Spleen (tissue), 11 donors: ENCODE measurements around the gene SUN5. TPM values are rescaled to one million over a fixed set of nuclear protein-coding genes. Genes with fewer than 3 reads are reported as not detected.

Experiments used
- DNase-seq: peaks from one replicate; pipeline ENCODE4 v3.0.0-alpha.2; 2020
- H3K27ac ChIP-seq, 8 donors: fragments of 200-600 bp; sonication (generic) in 7 of 8; 1 replicate in 4 of 8; 2 replicates in 4 of 8; pipeline versions ENCODE4 v1.5.0 to v1.8.0; 2016 to 2021; ENCODE audit warnings: inconsistent platforms in 4 of 8, mild to moderate bottlenecking in 4 of 8, moderate library complexity in 1 of 8
- H3K27me3 ChIP-seq, 7 donors: fragments of 200-600 bp; sonication (generic) in 6 of 7; replicated peaks in 1 of 7; 1 replicate in 4 of 7; 2 replicates in 3 of 7; pipeline versions ENCODE4 v1.5.0 to v1.8.0; 2016 to 2021; ENCODE audit warnings: inconsistent platforms in 3 of 7, mild to moderate bottlenecking in 1 of 7
- H3K36me3 ChIP-seq, 6 donors: fragments of 200-600 bp; sonication (generic) in 5 of 6; 1 replicate in 4 of 6; 2 replicates in 2 of 6; pipeline versions ENCODE4 v1.5.0 to v1.8.0; 2016 to 2021; ENCODE audit warnings: inconsistent platforms in 2 of 6
- H3K4me1 ChIP-seq, 6 donors: fragments of 200-600 bp; sonication (generic) in 5 of 6; 1 replicate in 3 of 6; 2 replicates in 3 of 6; pipeline versions ENCODE4 v1.5.0 to v1.8.0; 2016 to 2021; ENCODE audit warnings: inconsistent platforms in 3 of 6
- H3K4me3 ChIP-seq, 8 donors: fragments of 200-600 bp; sonication (generic) in 7 of 8; 1 replicate in 4 of 8; 2 replicates in 4 of 8; pipeline versions ENCODE4 v1.5.0 to v1.8.0; 2016 to 2021; ENCODE audit warnings: inconsistent platforms in 4 of 8, mild to moderate bottlenecking in 4 of 8, moderate library complexity in 2 of 8
- H3K9me3 ChIP-seq, 8 donors: fragments of 200-600 bp; sonication (generic) in 7 of 8; 1 replicate in 4 of 8; 2 replicates in 4 of 8; pipeline versions ENCODE4 v1.5.0 to v1.8.0; 2016 to 2021; ENCODE audit warnings: inconsistent platforms in 4 of 8
- POLR2A ChIP-seq, 3 donors: fragments of 450-650 bp; IDR thresholded peaks; one replicate each; pipeline ENCODE4 v1.5.1; 2017; ENCODE audit warnings: antibody characterized with exemption in 3 of 3, mild to moderate bottlenecking in 1 of 3
- POLR2AphosphoS5 ChIP-seq, 3 donors: sonication (generic); formaldehyde crosslinking; IDR thresholded peaks; one replicate each; pipeline ENCODE4 v1.5.1; 2017; ENCODE audit warnings: antibody characterized with exemption in 3 of 3
- WGBS, 5 donors: extraction: QIAGEN DNeasy Blood & Tissue Kit in 3 of 5; methylation state at CpG; one replicate each; pipeline versions ENCODE4 v1.1.5 to v1.1.7; 2013 to 2018; 5-methylcytosine and 5-hydroxymethylcytosine counted together
- intact Hi-C: fragments of 100-400 bp; cut with DNase I; formaldehyde crosslinking; loops from one replicate; pipeline ENCODE4 v1.15.0; 2023; ENCODE audit warnings: low total_unique reads
- polyA plus RNA-seq, 3 donors: library from polyadenylated mRNA; stranded (reverse); fragments of 200-250 nt; gene quantifications; one replicate each; pipeline ENCODE4 v1.2.1, GENCODE V29; 2013
- total RNA-seq, 7 donors: library from RNA; depleted of rRNA in 3 of 7; stranded (reverse); fragments of >200 nt in 3 of 7; fragmentation: NEBNext Ultra II Directional in 4 of 7; extraction: Animal tissue kit (Norgen Biotek cat#: 25700) in 4 of 7; gene quantifications; one replicate each; pipeline versions ENCODE4 v1.1.0 to v1.2.1, GENCODE V29; 2016 to 2021
- TF ChIP-seq, protein P1 (sequence below), 11 experiments: fragments of 200-600 bp in 7 of 11; fragments of 450-650 bp in 4 of 11; sonication (generic) in 4 of 11; IDR thresholded peaks in 8 of 11; conservative IDR thresholded peaks in 3 of 11; 1 replicate in 7 of 11; 2 replicates in 4 of 11; pipeline versions ENCODE4 v1.4.0 to v1.8.0; 2016 to 2021; ENCODE audit warnings: antibody characterized with exemption in 11 of 11, inconsistent platforms in 4 of 11, mild to moderate bottlenecking in 1 of 11
- donor health status: healthy with polysubstance abuse.
- donor health status: DM: no; HTN: no; CAD: no; lungs with moderate emphysema.
- donor health status: DM: no; HTN: no; CAD: no.
- donor health status: Bipolar disorder and iron deficiency.
- donor health status: healthy.
- donor health status: DM: no; HTN: no; CAD: no.
- donor health status: DM: yes; HTN: yes; CAD: no.

The SUN5 gene
- total and polyA plus RNA-seq, 10 donors: not detected

DNA sequence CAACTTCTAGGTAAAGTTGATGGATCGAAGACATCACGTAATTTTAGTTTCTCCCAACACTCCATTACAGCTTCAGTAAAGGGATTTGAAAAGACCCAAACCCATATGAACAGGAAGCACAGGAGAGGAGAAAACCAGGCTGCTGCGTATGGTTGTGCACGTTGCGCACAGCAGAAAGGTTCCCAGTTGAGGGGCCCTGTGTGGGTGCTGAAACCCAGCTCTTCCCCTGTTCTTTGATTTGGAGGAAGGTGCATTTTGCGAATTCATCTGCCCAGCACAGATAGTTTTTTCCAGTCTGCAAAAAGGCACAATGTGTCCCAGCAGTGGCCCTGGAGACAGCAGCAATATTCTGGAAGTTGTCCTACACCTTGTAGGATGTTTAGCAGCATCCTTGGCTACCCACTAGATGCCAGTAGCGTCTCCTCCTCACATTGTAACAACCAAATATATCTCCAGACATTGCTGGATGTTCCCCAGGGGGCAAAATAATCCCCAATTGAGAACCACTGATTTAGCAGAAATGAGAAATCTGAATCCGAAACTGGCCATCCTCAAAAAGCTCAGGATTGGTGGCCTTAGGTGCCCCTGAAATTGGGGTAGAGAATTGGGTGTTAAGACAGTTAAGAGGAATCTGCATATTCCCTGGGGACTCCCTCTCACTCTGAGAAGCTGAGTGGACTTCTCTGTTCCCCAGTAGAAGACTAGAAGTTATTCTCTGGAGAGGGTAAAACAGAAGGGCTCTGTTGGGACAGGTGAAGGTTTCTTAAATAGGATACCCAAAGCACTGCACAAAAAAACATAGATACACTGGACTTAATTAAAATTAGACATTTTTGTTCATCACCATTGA is 12.2 kb downstream of the SUN5 start:
- H3K27me3 ChIP-seq: peaks cover 0 to 14% (median 0%) of the 10 kb centered on the region in 7 donors
- no peak overlapping the region for H3K4me3 ChIP-seq
- H3K4me1 ChIP-seq: peaks cover 0 to 14% (median 0%) of the 10 kb centered on the region in 6 donors
- intact Hi-C loops: no loop called here
- H3K27ac ChIP-seq: no peak overlapping the region
- TF ChIP-seq POLR2AphosphoS5 (IDR thresholded peaks at IDR 0.05) (no peak), POLR2A (IDR thresholded peaks at IDR 0.05) (no peak)
- TF ChIP-seq, protein P1, sequence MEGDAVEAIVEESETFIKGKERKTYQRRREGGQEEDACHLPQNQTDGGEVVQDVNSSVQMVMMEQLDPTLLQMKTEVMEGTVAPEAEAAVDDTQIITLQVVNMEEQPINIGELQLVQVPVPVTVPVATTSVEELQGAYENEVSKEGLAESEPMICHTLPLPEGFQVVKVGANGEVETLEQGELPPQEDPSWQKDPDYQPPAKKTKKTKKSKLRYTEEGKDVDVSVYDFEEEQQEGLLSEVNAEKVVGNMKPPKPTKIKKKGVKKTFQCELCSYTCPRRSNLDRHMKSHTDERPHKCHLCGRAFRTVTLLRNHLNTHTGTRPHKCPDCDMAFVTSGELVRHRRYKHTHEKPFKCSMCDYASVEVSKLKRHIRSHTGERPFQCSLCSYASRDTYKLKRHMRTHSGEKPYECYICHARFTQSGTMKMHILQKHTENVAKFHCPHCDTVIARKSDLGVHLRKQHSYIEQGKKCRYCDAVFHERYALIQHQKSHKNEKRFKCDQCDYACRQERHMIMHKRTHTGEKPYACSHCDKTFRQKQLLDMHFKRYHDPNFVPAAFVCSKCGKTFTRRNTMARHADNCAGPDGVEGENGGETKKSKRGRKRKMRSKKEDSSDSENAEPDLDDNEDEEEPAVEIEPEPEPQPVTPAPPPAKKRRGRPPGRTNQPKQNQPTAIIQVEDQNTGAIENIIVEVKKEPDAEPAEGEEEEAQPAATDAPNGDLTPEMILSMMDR (IDR thresholded peaks at IDR 0.05 in 8 of 11, conservative IDR thresholded peaks at IDR 0.05 in 3 of 11): no peak
- 65 to 79% (median 72%) methylated on average over 8 of the region's 8 CpGs for WGBS, 5 donors
- peaks cover 0 to 18% (median 10%) of the 10 kb centered on the region in 8 donors for H3K9me3 ChIP-seq
- no peaks in the 10 kb centered on the region for H3K36me3 ChIP-seq
- DNase-seq: no peak

DNA sequence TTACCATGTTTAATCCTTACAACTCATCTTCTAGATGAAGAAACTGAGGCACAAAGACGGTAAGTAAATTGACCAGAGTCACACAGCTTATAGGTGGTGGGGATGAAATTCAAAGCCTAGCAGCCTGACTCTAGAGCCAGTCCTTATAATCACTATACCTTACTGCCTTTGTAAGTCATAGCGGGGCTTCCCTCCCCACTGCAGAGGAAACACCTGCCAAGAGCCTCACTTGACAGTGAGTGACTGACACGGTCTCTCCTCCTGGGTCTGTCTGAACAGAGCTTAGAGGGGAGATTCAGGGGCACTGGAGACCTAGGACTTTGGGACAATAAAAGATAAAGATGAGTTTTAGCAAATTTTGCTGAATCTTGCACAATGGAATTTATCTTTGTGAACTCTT is 12.8 kb downstream of the SUN5 start:
- DNase-seq: peak; percentile 65
- intact Hi-C loops: no loop called here
- Histone ChIP-seq H3K36me3 (no peaks in the 10 kb centered on the region), H3K27me3 (peaks cover 0 to 14% (median 0%) of the 10 kb centered on the region in 7 donors), H3K4me3 (no peak overlapping the region), H3K4me1 (peaks cover 0 to 14% (median 0%) of the 10 kb centered on the region in 6 donors), H3K27ac (no peak overlapping the region), H3K9me3 (peaks cover 0 to 18% (median 10%) of the 10 kb centered on the region in 8 donors)
- TF ChIP-seq, protein P1 (IDR thresholded peaks at IDR 0.05 in 8 of 11, conservative IDR thresholded peaks at IDR 0.05 in 3 of 11): no peak
- TF ChIP-seq POLR2AphosphoS5 (IDR thresholded peaks at IDR 0.05): no peak
- no peak for TF ChIP-seq POLR2A (IDR thresholded peaks at IDR 0.05)
- WGBS, 5 donors: 31 to 51% (median 42%) methylated on average over 3 of the region's 3 CpGs

DNA sequence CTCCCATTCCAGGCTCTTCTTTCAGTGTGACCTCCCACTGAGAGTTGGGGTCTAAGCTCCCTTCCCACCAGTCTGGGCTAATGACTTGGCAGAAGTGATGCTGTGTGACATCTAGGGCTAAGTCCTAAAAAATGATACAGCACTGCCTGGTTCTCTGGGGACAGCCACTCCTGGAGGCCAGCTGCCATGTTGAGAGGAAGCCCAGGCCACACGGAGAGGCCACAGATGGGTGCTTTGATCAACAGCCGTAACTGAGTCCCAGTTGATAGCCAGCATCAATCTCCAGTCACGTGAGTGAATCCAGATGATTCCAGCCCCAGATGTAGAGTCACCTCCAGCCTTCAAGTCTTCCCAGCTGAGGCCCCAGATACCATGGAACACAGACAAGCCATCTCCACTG is 13.8 kb downstream of the SUN5 start:
- DNase-seq: no peak
- H3K36me3 ChIP-seq: no peaks in the 10 kb centered on the region
- WGBS, 5 donors: 75 to 87% (median 82%) methylated on average over 3 of the region's 3 CpGs
- H3K4me1 ChIP-seq: peaks cover 0 to 14% (median 0%) of the 10 kb centered on the region in 6 donors
- intact Hi-C loops: no loop called here
- TF ChIP-seq POLR2A (IDR thresholded peaks at IDR 0.05): no peak
- TF ChIP-seq POLR2AphosphoS5 (IDR thresholded peaks at IDR 0.05): no peak
- H3K9me3 ChIP-seq: peaks cover 0 to 10% (median 7%) of the 10 kb centered on the region in 8 donors
- H3K4me3 ChIP-seq: no peak overlapping the region
- no peak overlapping the region for H3K27ac ChIP-seq
- H3K27me3 ChIP-seq: peaks cover 0 to 14% (median 0%) of the 10 kb centered on the region in 7 donors

DNA sequence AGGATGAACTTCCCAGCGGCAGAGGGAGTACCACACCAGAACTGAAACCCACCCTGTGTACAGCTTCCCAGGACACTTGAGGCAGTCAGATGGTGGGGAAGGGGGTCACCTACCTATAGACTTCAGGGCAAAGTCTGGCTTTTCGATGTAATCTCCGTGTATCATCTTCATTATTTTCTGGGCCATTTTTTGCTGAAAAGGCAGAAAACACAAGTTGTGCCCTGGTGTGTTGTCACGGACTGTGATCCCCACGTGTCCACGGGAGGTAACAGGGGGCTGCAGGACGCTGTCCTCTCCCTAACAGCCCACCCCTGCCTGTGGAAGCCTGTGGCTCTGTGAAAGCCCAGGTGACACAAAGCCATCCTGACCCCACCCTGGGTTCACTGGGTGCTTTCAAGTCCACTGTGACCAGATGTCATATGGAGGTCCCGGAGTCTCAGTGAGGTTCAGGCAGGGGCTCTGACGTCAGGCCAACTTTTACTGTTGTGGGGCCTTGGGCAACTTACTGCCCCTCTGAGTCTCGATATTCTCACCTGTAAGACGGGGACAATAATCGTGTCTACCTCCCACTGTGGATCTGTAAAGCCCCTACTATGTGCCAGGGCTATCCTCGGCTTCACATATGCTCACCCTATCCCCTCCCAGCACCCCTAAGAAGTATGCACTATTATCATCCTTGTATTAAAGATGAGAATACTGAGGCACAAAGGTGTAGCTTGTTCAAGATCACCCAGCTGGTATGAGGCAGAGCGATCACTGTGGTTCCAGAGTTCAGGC is 14.5 kb downstream of the SUN5 start:
- 89 to 94% (median 91%) methylated on average over 14 of the region's 14 CpGs for WGBS, 5 donors
- H3K4me3 ChIP-seq: no peak overlapping the region
- peak; percentile 48 for DNase-seq
- H3K4me1 ChIP-seq: peaks cover 0 to 14% (median 0%) of the 10 kb centered on the region in 6 donors
- intact Hi-C loops: no loop called here
- TF ChIP-seq POLR2A (IDR thresholded peaks at IDR 0.05): no peak
- TF ChIP-seq POLR2AphosphoS5 (IDR thresholded peaks at IDR 0.05): no peak
- TF ChIP-seq, protein P1 (IDR thresholded peaks at IDR 0.05 in 8 of 11, conservative IDR thresholded peaks at IDR 0.05 in 3 of 11): no peak
- H3K9me3 ChIP-seq: peaks cover 0 to 3% (median under 1%) of the 10 kb centered on the region in 8 donors
- H3K27ac ChIP-seq: no peak overlapping the region
- no peaks in the 10 kb centered on the region for H3K36me3 ChIP-seq
- H3K27me3 ChIP-seq: peaks cover 0 to 14% (median 0%) of the 10 kb centered on the region in 7 donors
